ENCODE measurements around the gene GJE1.
A peak's percentile ranks its signal among the peaks of the same experiment; 100 is the strongest.
"Not testable (repeated sequence)": the region's sequence is repeated elsewhere in the genome, so short reads cannot be mapped to it uniquely, and the experiment has no call there.

Gene GJE1

DNA sequence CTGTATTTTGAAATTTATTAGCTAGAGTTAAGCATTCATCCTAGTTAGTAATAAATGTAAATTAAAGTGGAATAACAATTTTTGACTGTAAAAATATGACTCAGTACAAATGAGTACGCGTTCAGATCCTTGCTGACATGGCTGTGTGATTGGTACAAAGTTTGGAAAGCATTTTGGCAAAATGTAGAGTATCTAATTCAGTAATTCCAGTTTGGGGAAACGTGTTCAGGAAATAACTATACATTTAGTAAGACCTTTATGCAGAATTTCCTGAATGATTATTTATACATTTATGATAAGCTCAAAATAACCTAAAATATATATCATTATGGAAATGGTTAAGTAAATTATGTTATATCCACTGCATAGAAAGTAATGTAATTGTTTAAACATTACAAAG is 22.4 kb downstream of the GJE1 start:
- Histone ChIP-seq H3K4me2 (ENCODE audit: low read depth, low read length, poor library complexity, severe bottlenecking) (peak overlapping the region; percentile 57), H3F3A (ENCODE audit: low read depth) (no peaks in the 10 kb centered on the region)

DNA sequence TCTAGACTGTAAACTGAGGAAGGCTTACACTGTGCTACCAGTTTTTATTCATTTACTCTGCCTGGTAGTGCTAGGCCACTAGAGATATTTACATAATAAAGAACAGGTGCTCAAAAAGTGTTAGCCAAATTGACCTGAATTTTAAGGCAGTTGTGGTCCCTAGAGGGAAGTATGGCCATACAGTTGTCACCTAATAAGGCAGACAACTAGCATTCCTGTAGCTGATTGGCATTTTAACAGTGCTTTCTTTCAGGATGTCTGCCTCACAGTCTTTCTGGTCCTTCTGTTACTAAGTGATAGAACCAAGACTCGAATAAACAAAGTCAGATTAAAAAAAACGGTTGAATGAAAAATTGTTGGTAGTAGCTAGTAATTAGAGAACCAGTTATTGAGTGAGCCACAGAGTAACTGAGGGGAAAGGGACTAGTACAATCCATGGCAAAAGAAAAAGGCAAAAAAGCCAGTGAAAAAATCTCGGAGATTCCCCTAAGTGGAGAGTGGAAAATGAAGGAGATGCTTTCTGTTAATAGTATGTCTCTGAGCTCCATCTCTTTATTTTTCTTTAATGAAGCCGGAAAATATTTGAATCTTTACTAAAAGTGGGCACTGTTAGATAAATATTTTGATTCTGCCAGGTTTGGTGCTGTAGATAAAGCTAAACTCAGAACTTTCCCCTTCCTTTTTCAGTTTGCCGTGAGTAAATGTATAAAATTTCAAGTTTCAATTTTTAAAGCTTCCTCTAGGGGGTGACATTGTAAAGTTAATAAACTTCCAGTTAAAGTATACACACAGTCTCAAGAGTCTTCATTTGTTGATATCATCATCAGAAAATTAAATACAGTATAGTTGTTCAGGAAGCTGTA is 23.4 kb downstream of the GJE1 start:
- H3K4me1 ChIP-seq (ENCODE audit: insufficient read depth, low read length, poor library complexity, severe bottlenecking) = peaks cover 46% of the 10 kb centered on the region
- H3F3A ChIP-seq (ENCODE audit: low read depth) = no peaks in the 10 kb centered on the region
- H3K4me3 ChIP-seq (ENCODE audit: low read length, poor library complexity, severe bottlenecking) = peak overlapping the region; percentile 53
- H3K9ac ChIP-seq (ENCODE audit: low read depth, low read length, poor library complexity, severe bottlenecking) = peak overlapping the region; percentile 20
- H3K9me2 ChIP-seq (replicated peaks; ENCODE audit: low read depth, low read length) = no peaks in the 10 kb centered on the region
- H3K9me3 ChIP-seq (ENCODE audit: insufficient read depth, low read depth, low read length) = no peaks in the 10 kb centered on the region
- TF ChIP-seq EZH2phosphoT487 (IDR thresholded peaks at IDR 0.05; ENCODE audit: borderline replicate concordance) = no peak
- TF ChIP-seq, protein P1, sequence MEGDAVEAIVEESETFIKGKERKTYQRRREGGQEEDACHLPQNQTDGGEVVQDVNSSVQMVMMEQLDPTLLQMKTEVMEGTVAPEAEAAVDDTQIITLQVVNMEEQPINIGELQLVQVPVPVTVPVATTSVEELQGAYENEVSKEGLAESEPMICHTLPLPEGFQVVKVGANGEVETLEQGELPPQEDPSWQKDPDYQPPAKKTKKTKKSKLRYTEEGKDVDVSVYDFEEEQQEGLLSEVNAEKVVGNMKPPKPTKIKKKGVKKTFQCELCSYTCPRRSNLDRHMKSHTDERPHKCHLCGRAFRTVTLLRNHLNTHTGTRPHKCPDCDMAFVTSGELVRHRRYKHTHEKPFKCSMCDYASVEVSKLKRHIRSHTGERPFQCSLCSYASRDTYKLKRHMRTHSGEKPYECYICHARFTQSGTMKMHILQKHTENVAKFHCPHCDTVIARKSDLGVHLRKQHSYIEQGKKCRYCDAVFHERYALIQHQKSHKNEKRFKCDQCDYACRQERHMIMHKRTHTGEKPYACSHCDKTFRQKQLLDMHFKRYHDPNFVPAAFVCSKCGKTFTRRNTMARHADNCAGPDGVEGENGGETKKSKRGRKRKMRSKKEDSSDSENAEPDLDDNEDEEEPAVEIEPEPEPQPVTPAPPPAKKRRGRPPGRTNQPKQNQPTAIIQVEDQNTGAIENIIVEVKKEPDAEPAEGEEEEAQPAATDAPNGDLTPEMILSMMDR (conservative IDR thresholded peaks at IDR 0.05; ENCODE audit: low read length) = peak; percentile 71
- peak overlapping the region; percentile 57 for H3K4me2 ChIP-seq (ENCODE audit: low read depth, low read length, poor library complexity, severe bottlenecking)
- no peaks in the 10 kb centered on the region for H3K27me3 ChIP-seq (ENCODE audit: insufficient read depth, low read length, poor library complexity, severe bottlenecking)
- H3K79me2 ChIP-seq (ENCODE audit: insufficient read depth, low read length) = peaks cover 92% of the 10 kb centered on the region
- H3K36me3 ChIP-seq (ENCODE audit: insufficient read depth, low read length) = no peaks in the 10 kb centered on the region
- H4K20me1 ChIP-seq (ENCODE audit: insufficient read depth, low read length, poor library complexity, severe bottlenecking) = peaks cover 65% of the 10 kb centered on the region
- no peak overlapping the region for H2AFZ ChIP-seq (ENCODE audit: low read length)

More for the DNA sequence above, 22.4 kb downstream of the GJE1 start:
- peak overlapping the region; percentile 53 for H3K4me3 ChIP-seq (ENCODE audit: low read length, poor library complexity, severe bottlenecking)
- H3K9ac ChIP-seq (ENCODE audit: low read depth, low read length, poor library complexity, severe bottlenecking) = no peak overlapping the region
- H3K9me3 ChIP-seq (ENCODE audit: insufficient read depth, low read depth, low read length) = no peaks in the 10 kb centered on the region
- no peaks in the 10 kb centered on the region for H3K27me3 ChIP-seq (ENCODE audit: insufficient read depth, low read length, poor library complexity, severe bottlenecking)
- peaks cover 46% of the 10 kb centered on the region for H3K4me1 ChIP-seq (ENCODE audit: insufficient read depth, low read length, poor library complexity, severe bottlenecking)
- H3K36me3 ChIP-seq (ENCODE audit: insufficient read depth, low read length) = no peaks in the 10 kb centered on the region
- peaks cover 64% of the 10 kb centered on the region for H4K20me1 ChIP-seq (ENCODE audit: insufficient read depth, low read length, poor library complexity, severe bottlenecking)
- H2AFZ ChIP-seq (ENCODE audit: low read length) = no peak overlapping the region
- no peaks in the 10 kb centered on the region for H3K9me2 ChIP-seq (replicated peaks; ENCODE audit: low read depth, low read length)
- H3K79me2 ChIP-seq (ENCODE audit: insufficient read depth, low read length) = peaks cover 92% of the 10 kb centered on the region
- TF ChIP-seq EZH2phosphoT487 (IDR thresholded peaks at IDR 0.05; ENCODE audit: borderline replicate concordance) = no peak
- TF ChIP-seq, protein P1 (conservative IDR thresholded peaks at IDR 0.05; ENCODE audit: low read length) = no peak

DNA sequence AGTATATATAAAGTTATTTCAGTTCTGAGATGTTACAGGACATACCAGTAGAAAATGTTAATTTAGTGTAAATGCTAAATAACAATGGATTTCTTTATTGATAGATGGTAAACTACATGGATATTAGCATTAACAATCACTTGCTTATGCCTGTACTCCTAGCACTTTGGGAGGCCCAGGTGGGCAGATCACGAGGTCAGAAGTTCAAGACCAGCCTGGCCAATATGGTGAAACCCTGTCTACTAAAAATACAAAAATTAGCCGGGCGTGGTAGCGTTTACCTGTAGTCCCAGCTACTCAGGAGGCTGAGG is 24.0 kb downstream of the GJE1 start:
- Histone ChIP-seq H3K4me2 (ENCODE audit: low read depth, low read length, poor library complexity, severe bottlenecking) (peak overlapping the region; percentile 57), H3K4me1 (ENCODE audit: insufficient read depth, low read length, poor library complexity, severe bottlenecking) (peaks cover 42% of the 10 kb centered on the region), H4K20me1 (ENCODE audit: insufficient read depth, low read length, poor library complexity, severe bottlenecking) (peaks cover 62% of the 10 kb centered on the region), H3K79me2 (ENCODE audit: insufficient read depth, low read length) (peaks cover 92% of the 10 kb centered on the region)
- H3K36me3 ChIP-seq (ENCODE audit: insufficient read depth, low read length); H2AFZ ChIP-seq (ENCODE audit: low read length); H3K9ac ChIP-seq (ENCODE audit: low read depth, low read length, poor library complexity, severe bottlenecking); H3K9me3 ChIP-seq (ENCODE audit: insufficient read depth, low read depth, low read length); H3K27me3 ChIP-seq (ENCODE audit: insufficient read depth, low read length, poor library complexity, severe bottlenecking); H3K4me3 ChIP-seq (ENCODE audit: low read length, poor library complexity, severe bottlenecking); H3F3A ChIP-seq (ENCODE audit: low read depth); H3K9me2 ChIP-seq (replicated peaks; ENCODE audit: low read depth, low read length): not testable (repeated sequence)

DNA sequence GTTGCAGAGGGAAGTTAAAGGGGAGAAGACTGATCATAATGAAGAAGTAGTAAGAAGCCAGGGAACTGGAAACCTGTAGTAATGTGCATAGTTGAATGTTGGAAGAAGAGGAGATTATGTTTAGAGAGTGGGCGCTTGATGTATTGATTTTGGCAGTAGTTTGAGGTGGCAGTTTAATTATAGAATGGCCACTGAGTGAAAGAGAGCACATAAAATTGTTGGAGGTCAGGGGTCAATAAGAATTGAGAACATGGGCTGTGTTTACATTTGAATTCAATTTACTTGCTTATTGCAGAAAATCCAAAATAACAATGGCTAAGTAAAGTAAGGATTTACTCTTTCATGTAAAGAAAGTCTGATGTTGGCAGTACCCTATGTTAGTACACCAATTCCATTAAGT is 30.1 kb downstream of the GJE1 start:
- H3K4me3 ChIP-seq (ENCODE audit: low read length, poor library complexity, severe bottlenecking) = no peak overlapping the region
- H4K20me1 ChIP-seq (ENCODE audit: insufficient read depth, low read length, poor library complexity, severe bottlenecking) = peaks cover 50% of the 10 kb centered on the region
- no peak overlapping the region for H2AFZ ChIP-seq (ENCODE audit: low read length)
- H3K36me3 ChIP-seq (ENCODE audit: insufficient read depth, low read length) = peaks cover 17% of the 10 kb centered on the region; the same call in 1 of the 2 replicates
- no peaks in the 10 kb centered on the region for H3K9me2 ChIP-seq (replicated peaks; ENCODE audit: low read depth, low read length)
- no peaks in the 10 kb centered on the region for H3F3A ChIP-seq (ENCODE audit: low read depth)
- no peaks in the 10 kb centered on the region for H3K27me3 ChIP-seq (ENCODE audit: insufficient read depth, low read length, poor library complexity, severe bottlenecking)
- TF ChIP-seq, protein P1 (conservative IDR thresholded peaks at IDR 0.05; ENCODE audit: low read length) = no peak
- no peak for TF ChIP-seq EZH2phosphoT487 (IDR thresholded peaks at IDR 0.05; ENCODE audit: borderline replicate concordance)
- H3K9me3 ChIP-seq (ENCODE audit: insufficient read depth, low read depth, low read length) = no peaks in the 10 kb centered on the region
- peaks cover 25% of the 10 kb centered on the region for H3K4me1 ChIP-seq (ENCODE audit: insufficient read depth, low read length, poor library complexity, severe bottlenecking)
- H3K79me2 ChIP-seq (ENCODE audit: insufficient read depth, low read length) = peaks cover 81% of the 10 kb centered on the region
- H3K4me2 ChIP-seq (ENCODE audit: low read depth, low read length, poor library complexity, severe bottlenecking) = no peak overlapping the region
- H3K9ac ChIP-seq (ENCODE audit: low read depth, low read length, poor library complexity, severe bottlenecking) = no peak overlapping the region
